ENCODE data around the gene SSX4.
"Not testable (repeated sequence)": the region's sequence is repeated elsewhere in the genome, so short reads cannot be mapped to it uniquely, and the experiment has no call there.

SSX4 gene

GRCh38 chrX:48383239-48383638 is at the start of gene SSX4:
Gene SSX4 (plus strand): TSS chrX:48383539. CDS start chrX:48384054, 515 bp downstream.
- DNase-seq (ENCODE audit: low read depth, low spot score): not testable (repeated sequence)

GRCh38 chrX:48346059-48346458 is 37.3 kb upstream of the SSX4 start:
- DNase-seq (ENCODE audit: low read depth, low spot score): not testable (repeated sequence)

- DNase-seq (ENCODE audit: low read depth, low spot score): not testable (repeated sequence)
Observed at GRCh38 chrX:48356315-48357094, 26.8 kb upstream of the SSX4 start, which contains the start of gene SSX3. Gene SSX3 (minus strand): TSS chrX:48356703. CDS start chrX:48355249, 1,454 bp downstream.

- DNase-seq (ENCODE audit: low read depth, low spot score): no peak
Observed at GRCh38 chrX:48357681-48358080, 25.7 kb upstream of the SSX4 start.

- DNase-seq (ENCODE audit: low read depth, low spot score): not testable (repeated sequence)
Observed at GRCh38 chrX:48359281-48359680, 24.1 kb upstream of the SSX4 start.

- DNase-seq (ENCODE audit: low read depth, low spot score): not testable (repeated sequence)
Observed at GRCh38 chrX:48367717-48368408, 15.5 kb upstream of the SSX4 start.

GRCh38 chrX:48370408-48370807 is 12.9 kb upstream of the SSX4 start:
- DNase-seq (ENCODE audit: low read depth, low spot score): not testable (repeated sequence)

GRCh38 chrX:48396931-48397330 is 13.6 kb downstream of the SSX4 start:
- DNase-seq (ENCODE audit: low read depth, low spot score): not testable (repeated sequence)

- not testable (repeated sequence) for DNase-seq (ENCODE audit: low read depth, low spot score)
Observed at GRCh38 chrX:48397825-48398224, 14.5 kb downstream of the SSX4 start.

- not testable (repeated sequence) for DNase-seq (ENCODE audit: low read depth, low spot score)
Observed at GRCh38 chrX:48411860-48412259, 28.5 kb downstream of the SSX4 start, which contains the start of gene SSX4B. Gene SSX4B (minus strand): TSS chrX:48411960. CDS start chrX:48411372, 588 bp downstream.

- DNase-seq (ENCODE audit: low read depth, low spot score): not testable (repeated sequence)
Observed at GRCh38 chrX:48427027-48427716, 43.8 kb downstream of the SSX4 start.

GRCh38 chrX:48429606-48430005 is 46.3 kb downstream of the SSX4 start:
- not testable (repeated sequence) for DNase-seq (ENCODE audit: low read depth, low spot score)

GRCh38 chrX:48430166-48430565 is 46.8 kb downstream of the SSX4 start:
- not testable (repeated sequence) for DNase-seq (ENCODE audit: low read depth, low spot score)

GRCh38 chrX:48433713-48434112 is 50.4 kb downstream of the SSX4 start:
- not testable (repeated sequence) for DNase-seq (ENCODE audit: low read depth, low spot score)
